Activated T-helper 9 cell treated with anti-CD3 and anti-CD28 coated beads, Interleukin-2, amount 50 U/mL, for 16 hours (primary cell): ENCODE results near the gene RNU6-1.

Source experiments
- DNase-seq: peaks from one replicate; pipeline ENCODE4 v3.0.0-alpha.2; 2020; ENCODE audit warnings: low read depth

RNU6-1 gene

DNA sequence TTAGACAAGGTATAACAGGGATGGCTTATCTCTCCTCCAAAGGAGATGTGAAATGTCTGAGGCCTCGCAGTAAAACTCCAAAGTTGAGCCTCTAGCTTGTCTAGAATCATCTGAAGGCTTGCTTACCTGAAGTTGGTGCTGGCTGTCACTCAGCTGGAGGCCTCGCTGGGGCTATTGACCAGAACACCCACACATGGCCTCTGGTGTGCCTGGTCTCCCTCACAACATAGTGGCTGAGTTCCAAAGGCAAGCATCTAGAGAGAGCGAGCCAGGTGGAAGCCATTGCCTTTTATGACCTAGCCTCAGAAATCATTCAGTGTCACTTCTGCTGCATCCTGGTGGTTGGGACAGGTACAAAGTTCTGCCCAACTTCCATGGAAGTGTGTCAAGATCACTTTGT lies 17.4 kb upstream of the RNU6-1 start:
- no peak for DNase-seq

- DNase-seq = no peak
Measured at GRCh38 chr15:67855842-67856241, 16.0 kb upstream of the RNU6-1 start.

GRCh38 chr15:67854358-67854757 lies 14.5 kb upstream of the RNU6-1 start:
- DNase-seq = no peak

DNA sequence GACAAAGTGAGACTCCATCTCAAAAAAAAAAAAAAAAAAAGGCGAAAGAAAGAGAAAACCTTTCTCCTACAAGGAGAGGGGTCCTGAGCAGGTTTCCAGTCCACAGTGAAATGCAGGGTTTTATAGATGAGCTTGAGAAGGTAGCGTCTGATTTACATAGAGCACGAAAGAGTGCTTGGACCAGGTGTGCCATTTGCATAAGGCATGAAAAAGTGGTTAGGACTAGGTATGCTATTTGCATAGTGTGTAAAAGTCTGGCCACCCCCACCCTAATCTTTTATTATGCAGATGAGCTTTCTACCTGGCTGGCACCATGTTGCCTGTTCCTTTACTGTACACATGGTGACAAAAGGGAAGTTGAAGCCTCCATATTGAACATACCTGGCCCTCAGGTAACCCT lies 13.6 kb upstream of the RNU6-1 start:
- DNase-seq = no peak

DNA sequence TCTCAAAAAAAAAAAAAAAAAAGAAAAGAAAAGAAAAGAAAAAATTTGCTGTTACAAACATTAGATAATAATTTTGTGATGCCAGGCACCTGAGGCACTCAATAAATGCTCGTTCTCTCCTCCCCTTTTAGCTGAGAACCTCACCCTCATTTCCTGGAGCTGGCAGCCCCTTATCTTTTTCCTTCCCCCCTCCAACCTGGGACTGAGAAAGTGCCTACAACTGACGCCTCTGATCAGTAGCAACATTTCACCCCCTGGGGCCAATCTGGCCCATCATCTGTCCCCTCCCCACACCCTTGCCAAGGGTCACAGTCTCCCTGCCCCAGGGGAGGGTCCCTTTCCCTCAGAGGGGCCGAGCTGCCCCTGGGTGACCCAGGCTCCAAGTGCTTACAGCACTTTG lies 12.6 kb upstream of the RNU6-1 start:
- no peak for DNase-seq

- DNase-seq = no peak
Measured at GRCh38 chr15:67850994-67851571, 11.2 kb upstream of the RNU6-1 start.

- no peak for DNase-seq
Measured at GRCh38 chr15:67850336-67850735, 10.5 kb upstream of the RNU6-1 start.

- DNase-seq = no peak
Measured at GRCh38 chr15:67849538-67849937, 9.7 kb upstream of the RNU6-1 start.

DNA sequence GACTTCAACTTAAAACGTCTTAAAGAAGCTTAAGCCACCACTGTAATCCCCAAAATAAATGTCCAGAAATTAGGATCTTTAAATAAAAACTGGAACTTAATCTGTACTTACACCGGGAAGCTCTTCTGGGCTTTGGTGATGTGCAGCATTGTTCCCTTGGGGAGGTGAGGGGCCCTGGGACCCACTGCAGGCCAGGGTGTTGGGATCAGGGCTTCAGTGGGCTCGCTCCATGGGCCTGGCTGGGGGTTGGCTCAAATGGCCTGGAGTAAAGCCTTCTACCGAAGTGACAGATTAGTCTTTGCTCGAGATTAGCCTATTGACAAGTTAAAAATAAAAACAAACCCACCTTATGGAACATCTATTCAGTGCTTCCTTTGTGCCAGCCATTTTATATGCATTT lies 6.1 kb upstream of the RNU6-1 start:
- DNase-seq = no peak

DNA sequence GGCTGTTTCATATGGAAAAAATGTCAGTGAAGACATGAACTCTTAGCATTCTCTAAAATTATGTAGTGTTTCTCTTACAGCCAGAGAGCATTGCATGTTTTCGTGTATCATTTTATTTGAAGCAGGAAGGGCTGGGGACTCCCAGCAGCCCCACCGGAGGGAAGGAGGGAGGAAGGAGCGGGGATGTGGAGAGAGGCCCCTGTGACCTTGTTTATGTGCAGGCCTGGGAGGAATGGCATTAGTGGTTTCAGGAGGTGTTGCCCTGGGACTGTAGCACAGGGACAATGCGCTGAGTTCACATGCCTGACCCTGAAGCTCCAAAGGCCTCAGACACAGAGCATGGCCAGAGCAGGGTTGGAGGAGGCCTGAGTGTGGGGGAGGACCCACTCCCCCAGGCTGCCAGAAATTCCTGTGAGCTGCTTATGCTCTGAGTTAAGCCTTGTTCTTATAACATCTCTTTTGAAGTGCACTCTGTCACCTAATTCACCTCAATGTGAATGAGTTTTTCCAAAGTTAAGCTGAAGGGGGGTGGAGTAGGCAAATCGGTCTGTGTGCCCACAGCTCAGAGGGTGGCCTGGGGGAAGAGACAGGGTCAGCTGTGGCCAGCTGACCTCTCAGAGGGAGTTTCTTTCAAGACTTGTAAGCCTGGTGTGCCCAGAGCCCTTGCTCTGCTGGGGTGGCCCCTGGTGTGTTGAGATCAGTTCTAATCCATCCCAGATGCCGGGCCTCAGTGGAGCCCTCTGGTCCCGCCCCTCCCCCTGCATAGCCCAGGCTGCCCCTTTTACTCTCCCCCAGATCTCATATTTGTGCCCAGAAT lies 3.9 kb upstream of the RNU6-1 start:
- no peak for DNase-seq

DNA sequence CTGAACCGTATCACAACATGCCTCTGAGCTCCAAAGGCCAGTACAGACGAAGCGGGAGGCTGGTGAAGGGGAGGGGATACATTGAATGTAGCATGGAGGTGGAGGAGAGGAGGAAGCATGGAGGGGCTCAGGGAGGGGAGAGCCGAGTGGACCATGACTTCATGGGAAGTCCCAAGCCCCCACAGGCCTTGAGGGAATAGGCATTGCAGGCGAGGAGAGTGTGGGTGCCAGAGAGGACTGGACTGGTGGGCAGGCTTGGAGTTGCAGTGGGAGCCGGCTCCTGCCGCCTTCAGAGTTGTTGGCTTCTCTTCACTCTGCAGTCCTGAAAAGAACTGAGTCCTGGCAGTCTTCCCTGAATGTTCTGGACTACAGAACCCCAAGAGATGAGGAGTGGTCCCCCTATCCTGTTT lies 3.3 kb upstream of the RNU6-1 start:
- DNase-seq = no peak

DNA sequence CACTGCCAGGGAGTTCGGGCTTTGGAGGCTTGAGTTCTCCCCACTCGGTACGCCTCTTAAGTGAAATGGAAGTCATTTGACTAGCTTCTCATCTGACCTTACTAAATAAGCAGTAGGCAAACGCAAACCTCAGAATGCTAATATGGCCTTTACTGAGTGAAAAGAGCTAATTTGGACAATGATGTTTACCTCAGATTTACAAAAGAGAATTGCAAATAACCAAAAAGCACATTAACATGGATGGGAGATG lies 1.6 kb upstream of the RNU6-1 start:
- DNase-seq = no peak

DNA sequence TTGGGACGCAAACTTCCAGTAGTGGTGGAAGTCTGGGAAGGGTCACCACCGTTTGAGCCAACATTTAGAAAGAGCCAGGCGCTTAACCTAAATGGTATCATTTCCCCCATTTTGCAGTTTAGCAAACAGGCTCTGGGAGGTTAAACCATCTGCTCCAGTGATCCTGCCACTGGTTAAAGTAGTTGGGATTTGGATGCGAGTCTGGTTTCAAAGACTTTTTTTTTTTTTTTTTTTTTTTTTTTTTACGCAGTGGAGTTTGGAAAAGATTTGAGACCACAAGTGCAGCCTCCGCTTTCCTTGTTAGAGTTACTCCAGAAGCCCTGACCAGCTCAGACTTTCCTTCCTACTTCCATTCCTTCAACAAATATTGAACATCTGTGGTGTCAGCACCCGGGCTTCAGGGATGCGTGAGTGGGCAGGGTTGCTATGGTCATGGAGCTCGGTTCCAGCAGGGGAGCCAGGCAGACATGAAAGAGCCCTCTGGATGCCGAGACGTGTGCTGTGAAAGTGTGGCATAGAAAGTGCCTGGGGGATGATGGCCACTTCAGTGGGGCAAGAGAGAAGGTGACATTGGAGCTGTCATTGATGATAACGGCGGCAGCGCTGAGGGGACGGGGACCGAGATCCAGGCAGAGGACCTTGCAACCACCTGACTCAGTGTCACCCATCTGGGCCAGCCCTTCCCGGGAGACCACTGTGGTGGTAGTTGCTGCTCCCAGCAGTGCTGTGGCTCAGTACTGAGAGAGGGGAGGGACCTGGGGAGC lies 1.1 kb upstream of the RNU6-1 start:
- no peak for DNase-seq

DNA sequence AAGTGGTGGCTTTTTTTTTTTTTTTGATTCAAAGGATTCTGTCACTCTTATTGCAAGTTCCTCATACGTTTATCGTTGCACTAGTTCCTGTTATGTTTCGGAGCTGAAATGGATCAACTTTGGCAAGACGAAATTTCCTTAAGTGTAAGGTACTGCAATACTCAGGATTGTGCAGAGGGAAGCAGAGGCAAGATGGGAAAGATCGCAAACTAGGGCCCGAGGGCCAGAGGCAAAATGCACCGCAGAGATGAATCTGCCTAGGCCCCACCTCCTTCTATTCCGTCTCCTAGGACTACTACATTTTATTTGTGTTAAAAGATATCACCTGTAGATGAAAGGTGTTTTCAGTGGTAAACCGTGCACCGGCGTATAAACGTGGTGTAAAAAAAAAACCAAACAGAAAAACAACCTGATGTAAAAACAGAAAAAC lies 331 bp downstream of the RNU6-1 start:
- DNase-seq = no peak

DNA sequence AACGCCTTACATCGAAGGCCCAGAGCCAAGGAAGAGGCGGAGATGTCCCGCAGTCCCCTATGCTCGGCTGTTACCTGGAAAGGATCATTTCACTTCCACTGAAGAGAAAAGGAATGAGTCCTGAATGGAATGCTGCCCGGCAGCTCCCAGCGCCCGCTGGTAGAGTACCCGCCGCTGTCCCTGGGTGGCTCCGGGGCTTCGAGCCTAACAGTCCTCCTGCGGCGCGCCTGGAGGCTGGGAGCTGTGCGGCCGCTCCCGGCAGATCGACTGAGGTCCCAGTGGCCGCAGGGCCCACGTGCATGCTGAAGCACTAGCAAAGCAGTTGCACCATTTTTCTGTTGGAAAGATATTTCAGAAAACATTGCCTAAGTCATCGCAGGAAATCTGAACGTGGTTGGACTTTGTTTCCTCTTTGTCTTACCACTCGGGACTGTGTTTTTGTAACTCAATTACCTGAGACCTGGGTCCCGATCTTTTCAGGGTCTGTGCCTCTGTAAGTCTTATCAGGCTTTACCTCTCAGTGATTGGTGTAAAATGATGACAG lies 984 bp downstream of the RNU6-1 start:
- DNase-seq = no peak

DNA sequence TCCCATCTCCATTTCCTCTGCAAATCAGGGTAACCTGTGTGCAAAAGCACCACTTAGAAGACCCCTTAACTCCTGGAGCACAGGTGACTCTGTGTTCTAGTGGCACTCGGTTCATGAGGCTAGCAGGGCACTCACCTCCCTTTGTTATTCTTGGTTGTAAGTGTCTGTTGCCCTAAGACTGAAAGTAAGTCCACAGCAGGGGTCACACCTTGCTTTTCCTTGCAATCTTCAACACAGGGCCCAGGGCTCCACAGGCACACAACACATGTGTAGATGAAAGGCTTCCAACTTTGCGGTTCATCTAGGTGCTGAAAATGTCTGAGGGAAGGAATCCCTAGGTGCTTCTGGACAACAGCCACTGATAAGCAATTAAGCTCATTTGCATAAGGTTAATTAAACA lies 2.9 kb downstream of the RNU6-1 start:
- DNase-seq = no peak

DNA sequence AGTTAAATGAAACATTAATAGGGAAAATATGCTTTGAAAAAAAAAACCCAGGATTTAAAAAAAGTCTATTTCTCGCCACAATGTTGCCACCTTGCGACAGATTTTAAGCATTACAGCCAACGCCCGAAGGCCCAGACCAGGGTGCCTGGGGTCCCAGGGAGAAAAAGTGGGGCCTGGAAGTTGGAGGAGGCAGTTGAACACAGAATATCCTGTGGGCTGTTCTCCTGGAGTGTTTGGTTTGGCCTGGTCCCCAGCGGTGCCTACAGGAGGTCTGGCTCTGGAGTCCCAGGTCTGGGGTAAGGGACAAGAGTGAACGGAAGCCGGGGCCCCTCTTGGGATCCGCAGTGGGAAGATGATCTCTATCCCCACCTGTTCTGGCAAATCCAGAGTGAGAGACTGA lies 3.4 kb downstream of the RNU6-1 start:
- DNase-seq = no peak

DNA sequence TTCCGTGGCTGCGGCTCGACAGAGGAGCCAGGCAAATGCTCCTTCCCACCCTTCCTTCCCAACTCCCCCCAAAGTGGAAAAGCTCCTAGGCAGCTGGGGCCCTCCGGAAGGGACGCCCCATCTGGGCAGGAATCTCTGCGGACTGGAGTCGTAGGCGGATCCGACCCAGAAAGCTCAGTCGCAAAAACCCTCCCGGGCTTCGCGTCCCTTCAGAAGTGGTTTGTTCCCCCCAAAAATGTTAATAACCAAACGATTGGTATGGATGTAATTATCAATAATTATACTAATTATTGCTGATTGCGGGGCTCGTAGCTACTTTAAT lies 3.8 kb downstream of the RNU6-1 start:
- DNase-seq = no peak

DNA sequence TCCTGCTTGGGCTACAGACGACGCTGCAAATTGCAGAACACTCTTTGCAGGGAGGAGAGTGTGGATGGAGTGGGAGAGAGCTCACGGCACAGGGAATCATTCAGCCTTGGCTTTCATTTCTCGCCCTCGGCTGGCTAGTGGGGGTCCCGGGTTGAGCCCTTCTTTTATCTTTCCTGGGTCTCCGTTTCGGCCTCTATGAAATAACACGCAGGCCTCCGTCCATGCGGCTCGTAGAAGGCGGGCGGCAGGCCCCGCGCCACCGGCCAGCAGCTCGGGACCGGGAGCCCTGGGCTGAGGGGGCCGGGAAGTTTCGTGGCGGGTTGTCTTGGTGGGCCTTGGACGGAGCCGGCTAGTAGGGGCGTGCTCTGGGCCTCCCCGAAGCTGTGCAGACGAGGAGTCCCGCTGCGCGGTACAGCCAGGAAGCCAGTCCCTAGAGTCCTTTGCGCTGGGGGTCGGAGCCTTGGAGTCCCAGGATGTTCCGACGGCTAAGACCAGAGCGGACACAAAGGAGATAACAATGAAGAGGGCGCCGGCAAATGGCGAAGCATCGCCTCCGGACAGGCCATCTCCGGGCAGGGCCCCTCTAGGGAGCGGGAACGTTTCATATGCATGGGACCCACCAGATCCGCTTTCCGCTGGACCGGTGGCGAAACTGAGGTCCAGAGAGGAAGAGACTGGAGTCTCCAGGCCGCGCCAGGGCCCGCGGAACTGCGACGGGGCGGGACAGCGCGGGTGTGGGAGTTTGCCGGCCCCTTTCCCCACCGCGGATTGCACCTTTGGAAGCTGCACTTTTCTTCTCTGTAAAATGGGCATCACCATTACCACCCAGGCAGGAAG lies 4.3 kb downstream of the RNU6-1 start:
- DNase-seq = no peak

DNA sequence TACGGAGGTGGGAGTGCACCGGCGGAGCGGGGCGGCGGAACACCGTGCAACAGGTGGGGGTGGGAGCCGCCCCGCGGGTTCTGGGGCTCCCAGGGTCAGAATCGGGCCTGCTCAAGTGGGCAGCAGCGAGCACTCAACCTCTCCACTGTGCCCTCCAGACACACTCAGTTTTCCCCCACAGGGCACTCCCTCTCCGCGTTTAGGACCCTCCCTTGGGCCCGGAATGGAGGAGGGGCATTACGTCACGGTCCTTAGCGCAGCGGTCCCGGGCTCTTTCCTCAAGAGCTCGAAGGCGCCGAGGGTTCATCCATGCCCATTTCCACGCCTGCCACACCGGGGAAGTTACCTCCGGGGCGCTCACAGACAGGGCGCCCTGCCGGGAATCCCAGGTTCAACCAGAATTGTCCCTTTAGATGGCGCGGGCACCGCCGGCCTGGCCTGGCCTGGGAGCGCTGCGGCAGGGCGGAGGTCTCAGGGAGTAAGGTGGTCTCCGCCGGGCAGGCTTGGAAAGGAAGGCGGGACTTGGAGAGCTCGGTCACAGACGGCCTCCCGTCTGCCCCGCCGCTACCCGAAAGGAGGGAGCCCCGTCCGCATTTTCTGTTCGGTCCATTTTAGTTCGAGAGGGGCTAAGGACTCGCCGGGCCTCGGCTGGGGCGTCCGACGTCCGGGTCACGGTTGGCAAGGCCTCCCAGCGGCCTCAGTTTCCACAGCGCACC lies 5.1 kb downstream of the RNU6-1 start:
- DNase-seq = no peak

GRCh38 chr15:67833710-67834511 lies 5.9 kb downstream of the RNU6-1 start:
- no peak for DNase-seq
